GM12875 (cell line): ENCODE measurements around the gene ARHGEF1.

Experiments
- H3K4me3 ChIP-seq: one replicate; pipeline ENCODE4 v1.5.1; 2011; ENCODE audit warnings: low read depth, low read length, control low read depth
- CTCF ChIP-seq: IDR thresholded peaks from 2 replicates; pipeline ENCODE4 v1.5.1; 2011; ENCODE audit warnings: low read depth, mild to moderate bottlenecking, control low read depth, inconsistent platforms, low read length, moderate library complexity, borderline replicate concordance; ENCODE audit not compliant: insufficient read depth

ARHGEF1 gene

GRCh38 chr19:41886761-41887710 is 4.1 kb downstream of the ARHGEF1 start:
- peak overlapping the region; percentile 38 for H3K4me3 ChIP-seq
- TF ChIP-seq CTCF: no peak

GRCh38 chr19:41887711-41888382 is 4.9 kb downstream of the ARHGEF1 start:
- H3K4me3 ChIP-seq: peak overlapping the region; percentile 38
- peak; percentile 53 for TF ChIP-seq CTCF

GRCh38 chr19:41888926-41889325 is 5.9 kb downstream of the ARHGEF1 start:
- no peak for TF ChIP-seq CTCF
- H3K4me3 ChIP-seq: no peak overlapping the region

GRCh38 chr19:41889896-41890295 is 6.9 kb downstream of the ARHGEF1 start:
- no peak overlapping the region for H3K4me3 ChIP-seq
- TF ChIP-seq CTCF: no peak

GRCh38 chr19:41890936-41891335 is 8.0 kb downstream of the ARHGEF1 start:
- no peak overlapping the region for H3K4me3 ChIP-seq
- TF ChIP-seq CTCF: no peak

GRCh38 chr19:41892173-41892902 is 9.4 kb downstream of the ARHGEF1 start:
- TF ChIP-seq CTCF: 0 out of 2 replicates have a peak, but pooled peaks have one; percentile 3

More at GRCh38 chr19:41892173-41892902, 9.4 kb downstream of the ARHGEF1 start:
- H3K4me3 ChIP-seq: no peak overlapping the region
